Erythroblast (primary cell): ENCODE data around the gene PRKG1.

Experiments used
- GATA1 ChIP-seq: IDR thresholded peaks from 2 replicates; pipeline ENCODE4 v1.6.1; 2011; ENCODE audit warnings: low read depth, mild to moderate bottlenecking, control low read depth, low read length, moderate library complexity
- POLR2A ChIP-seq: IDR thresholded peaks from 2 replicates; pipeline ENCODE4 v1.6.1; 2011; ENCODE audit warnings: mild to moderate bottlenecking, low read length

DNA sequence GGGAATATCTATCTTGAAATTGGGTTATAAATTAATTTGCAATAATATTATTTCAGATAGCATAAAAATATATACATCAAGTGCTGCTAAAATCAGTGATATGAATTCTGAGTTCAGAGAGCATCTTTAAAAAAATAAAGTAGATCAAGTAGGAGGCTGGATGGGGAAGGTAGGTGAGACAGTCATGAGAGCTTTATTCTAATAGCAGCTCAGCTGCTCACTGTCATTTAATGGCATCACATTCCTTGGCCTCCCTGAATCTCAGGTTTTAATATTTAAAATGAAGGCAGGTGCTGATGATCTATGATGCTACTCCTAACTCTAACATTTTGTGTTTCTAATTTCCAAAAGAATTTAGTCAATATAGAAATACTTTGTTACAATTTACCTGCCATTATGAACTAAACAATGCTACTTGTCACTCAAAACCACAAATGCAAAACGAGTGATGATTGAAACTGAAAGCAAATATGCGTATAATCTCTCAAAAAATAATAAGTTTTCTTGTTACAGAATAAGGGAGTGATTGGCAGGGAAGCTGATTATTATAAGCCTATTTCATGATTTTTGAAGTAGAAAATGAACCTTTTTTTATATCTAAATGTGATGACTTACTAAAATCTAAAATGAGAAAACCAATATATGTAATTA, 772.7 kb downstream of the PRKG1 start:
- TF ChIP-seq POLR2A (no peak), GATA1 (no peak)
